ENCODE results near the gene ORMDL3.

DNA sequence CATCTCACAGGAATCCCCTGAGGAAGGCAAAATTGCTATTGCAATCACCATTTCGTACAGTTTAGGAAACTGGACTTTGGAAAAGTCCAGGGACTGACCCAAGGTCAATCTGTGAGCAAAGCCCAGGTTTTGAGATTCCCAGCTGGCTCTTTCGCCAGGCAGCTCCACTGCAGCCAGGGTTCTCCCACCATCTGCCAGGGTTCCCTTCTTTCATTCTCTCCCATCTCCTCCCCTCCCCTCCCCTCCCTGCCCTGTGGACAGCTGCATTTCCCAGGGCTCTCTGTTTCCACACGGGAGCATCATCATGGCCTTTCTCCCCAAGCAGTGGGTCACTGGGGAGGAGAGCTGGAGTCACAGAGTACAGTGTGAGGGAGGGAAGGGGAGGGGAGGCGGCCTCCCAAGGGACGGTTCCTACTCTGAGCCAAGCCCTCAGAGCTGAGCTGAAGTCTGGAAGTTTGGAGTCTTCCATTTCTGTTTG, 23.5 kb upstream of the ORMDL3 start:
- no peak for TF ChIP-seq POLR2A (IDR thresholded peaks at IDR 0.05)
- TF ChIP-seq CTCF (IDR thresholded peaks at IDR 0.05): no peak
